NCI-H187 treated with DMSO at 0.1 percent for 48 hours (cell line): ENCODE data around the gene ASAP2.
A peak's percentile ranks its signal among the peaks of the same experiment; 100 is the strongest.

ENCODE experiments used
- DNase-seq: peaks from one replicate; lab custom pipeline; 2025; lab: John Stamatoyannopoulos, UW

The ASAP2 gene

DNA sequence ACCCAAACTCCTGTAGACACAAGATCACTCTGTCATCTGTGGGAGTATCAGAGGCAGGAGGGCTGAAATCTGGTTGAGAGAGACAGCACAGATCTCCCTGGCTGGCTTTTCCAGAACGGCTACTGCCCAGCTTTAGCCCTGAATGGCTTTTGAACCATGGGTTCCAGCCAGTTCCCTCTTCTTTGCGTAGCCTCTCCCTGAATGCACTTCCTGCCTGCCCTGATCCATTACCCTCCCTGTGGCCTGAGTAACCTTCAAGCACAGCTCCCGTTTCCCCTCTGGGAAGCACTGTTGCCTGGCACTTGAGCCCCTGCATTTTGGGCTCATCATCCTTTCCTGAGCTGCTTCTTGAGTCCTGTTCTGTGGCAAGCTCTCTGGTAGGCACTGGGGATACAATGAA is 68.8 kb downstream of the ASAP2 start:
- no peak for DNase-seq

DNA sequence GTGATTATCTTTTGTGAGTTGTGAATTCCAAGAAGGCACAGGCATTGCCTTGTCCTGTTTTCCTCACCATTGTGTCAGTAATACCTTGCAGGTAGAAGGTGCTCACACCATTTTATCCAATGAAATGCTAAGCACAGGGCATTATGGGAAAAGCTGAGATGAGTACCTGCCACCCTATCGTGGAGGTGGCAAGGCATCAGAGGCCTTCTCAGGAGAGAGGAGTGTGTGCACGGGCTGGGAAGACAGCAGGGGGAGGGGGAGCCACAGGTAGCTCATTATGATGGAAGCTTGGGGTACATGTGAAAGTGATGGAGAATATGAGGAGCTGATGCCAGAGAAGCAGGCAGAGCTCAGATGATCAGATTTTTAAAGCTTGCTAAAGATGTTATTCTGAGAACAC is 69.5 kb downstream of the ASAP2 start:
- DNase-seq = no peak

- DNase-seq = no peak
Measured at GRCh38 chr2:9276901-9277451, 70.4 kb downstream of the ASAP2 start.

GRCh38 chr2:9278439-9278838 is 71.8 kb downstream of the ASAP2 start:
- DNase-seq = no peak

DNA sequence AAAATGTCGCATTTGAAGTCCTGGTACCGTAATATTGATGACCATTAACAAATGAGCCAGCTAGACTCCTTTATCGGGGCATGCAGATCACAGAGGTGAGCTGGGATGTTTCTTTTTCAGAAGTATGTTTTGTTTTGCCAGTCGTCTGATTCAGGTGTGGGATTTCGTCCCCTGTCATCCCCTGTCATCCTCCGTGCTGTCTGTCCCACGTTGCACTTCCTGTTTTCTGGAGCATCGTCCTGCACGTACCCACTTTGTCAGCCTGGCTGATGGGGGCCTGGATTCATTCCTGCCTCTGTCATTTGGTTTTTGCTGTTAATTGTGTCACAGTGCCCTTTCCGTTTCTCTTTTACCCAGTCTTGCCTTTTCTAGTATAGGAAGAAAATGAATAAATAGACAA is 72.8 kb downstream of the ASAP2 start:
- DNase-seq = no peak

DNA sequence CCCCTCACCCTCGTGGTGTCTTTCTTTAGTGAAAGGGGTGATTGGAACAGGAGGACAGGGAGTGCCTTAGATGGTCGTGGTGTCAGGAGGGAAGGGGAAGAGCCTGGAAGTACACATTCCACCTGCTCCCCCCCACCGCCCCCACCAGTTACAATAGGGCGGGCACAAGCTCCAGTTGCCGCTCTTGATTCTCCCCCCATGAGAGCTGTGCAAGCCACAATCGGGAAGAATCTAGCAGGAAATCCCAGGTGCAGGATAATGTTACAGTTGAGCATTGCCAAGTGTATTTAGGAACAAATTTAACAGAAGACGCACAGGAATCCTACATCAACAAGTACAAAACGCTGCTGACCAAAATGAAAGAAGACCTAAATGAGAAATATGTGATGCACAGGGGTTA is 73.6 kb downstream of the ASAP2 start:
- DNase-seq = peak; percentile 84

- DNase-seq = no peak
Measured at GRCh38 chr2:9281145-9281544, 74.5 kb downstream of the ASAP2 start.

- DNase-seq = no peak
Measured at GRCh38 chr2:9282128-9283112, 75.8 kb downstream of the ASAP2 start.

GRCh38 chr2:9284521-9285297 is 78.1 kb downstream of the ASAP2 start:
- DNase-seq = no peak

DNA sequence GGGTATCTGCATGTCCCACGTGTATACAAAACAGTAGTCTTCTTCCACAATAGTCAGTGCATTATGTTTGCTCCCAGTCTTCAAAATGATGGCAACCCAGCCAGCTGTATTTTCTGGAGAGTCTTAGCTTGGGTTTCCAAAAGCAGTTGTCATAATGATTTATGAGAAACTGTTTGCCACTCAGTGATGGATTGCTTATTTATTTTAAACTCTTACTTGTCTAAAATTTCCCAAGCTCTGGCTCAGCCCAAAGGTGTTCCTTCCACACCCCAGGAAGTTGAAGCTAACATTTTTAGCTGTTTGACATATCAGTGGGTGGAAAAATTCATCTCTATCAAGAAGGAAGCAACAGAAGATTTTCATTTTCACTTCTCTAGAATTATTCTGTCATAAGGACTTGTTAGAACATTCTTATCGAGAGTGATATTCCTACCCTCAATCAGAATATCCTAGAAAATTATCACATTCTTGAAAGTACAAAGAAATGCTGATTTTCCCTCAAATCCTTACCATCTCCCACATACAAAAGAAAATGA is 78.8 kb downstream of the ASAP2 start:
- DNase-seq = no peak

DNA sequence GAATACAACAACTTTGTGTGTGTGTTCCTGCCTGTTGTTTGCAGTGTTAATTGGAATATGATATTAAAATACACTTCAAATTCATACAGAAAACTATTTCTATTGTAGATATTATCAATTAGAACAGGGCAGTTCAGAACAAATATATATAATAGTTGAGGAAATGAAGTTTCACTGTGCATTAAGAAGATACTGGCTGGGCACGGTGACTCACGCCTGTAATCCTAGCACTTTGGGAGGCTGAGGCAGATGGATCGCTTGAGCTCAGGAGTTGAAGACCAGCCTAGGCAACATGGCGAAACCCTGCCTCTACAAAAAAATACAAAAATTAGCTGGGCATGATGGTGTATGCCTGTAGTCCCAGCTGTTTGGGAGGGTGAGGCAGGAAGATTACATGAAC is 79.3 kb downstream of the ASAP2 start:
- DNase-seq = no peak

DNA sequence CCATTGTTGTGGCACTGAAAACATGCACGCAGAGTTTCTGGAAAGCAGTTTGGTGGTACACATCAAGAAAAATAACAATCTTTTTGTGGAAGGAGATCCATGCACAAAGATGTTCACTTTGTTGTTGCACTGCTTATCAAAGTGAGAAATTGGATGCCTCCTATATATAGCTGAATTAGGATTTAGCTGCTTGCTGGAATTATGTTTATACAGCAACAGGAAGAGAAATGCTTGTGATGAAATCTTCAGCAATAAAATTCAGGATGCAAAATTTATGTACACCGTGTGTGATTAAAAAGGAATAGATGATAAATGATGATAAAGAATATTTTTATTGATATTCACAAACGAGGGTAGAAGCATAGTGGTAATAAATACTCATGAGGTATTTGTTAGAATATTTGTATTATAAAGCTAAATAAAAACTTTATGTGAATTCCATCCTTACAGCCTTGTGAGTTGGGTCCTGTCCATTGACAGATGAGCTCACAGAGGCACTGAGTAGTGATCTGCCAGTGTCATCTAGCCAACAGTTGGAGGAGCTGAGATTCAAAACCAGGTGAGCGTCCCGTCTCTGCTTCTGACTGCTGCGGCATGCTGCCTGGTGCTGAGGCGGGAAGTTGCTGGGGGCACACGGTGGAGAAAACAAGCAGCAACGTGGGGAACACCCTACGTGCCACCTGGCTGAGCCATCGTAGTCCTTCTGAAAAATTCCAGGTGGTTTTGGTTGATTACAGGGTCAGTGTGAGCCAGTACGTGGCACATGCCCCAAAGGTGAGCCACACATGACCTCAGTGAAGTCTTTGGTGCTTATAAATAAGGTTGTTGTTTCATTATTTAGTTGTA is 80.2 kb downstream of the ASAP2 start:
- DNase-seq = no peak

- no peak for DNase-seq
Measured at GRCh38 chr2:9287400-9288045, 80.9 kb downstream of the ASAP2 start.

DNA sequence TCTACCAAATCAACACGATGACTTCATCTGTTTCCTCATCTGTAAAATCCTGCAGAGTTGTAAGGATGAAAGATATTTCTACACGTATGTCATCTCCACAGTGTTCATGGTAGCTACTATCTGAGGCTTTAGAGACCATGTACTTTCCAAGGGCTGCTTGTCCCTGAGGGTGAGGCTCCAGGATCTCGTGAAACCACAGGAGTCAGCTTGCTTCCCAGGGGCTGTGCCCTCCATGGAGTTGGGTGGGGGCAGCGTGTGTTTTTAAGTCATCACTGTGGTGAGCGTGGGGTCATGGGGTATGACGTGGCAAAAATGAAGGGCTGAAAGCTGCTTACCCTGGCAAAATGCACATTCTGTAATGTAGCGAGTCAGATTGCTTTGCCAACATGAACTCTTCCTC is 81.6 kb downstream of the ASAP2 start:
- DNase-seq = no peak

DNA sequence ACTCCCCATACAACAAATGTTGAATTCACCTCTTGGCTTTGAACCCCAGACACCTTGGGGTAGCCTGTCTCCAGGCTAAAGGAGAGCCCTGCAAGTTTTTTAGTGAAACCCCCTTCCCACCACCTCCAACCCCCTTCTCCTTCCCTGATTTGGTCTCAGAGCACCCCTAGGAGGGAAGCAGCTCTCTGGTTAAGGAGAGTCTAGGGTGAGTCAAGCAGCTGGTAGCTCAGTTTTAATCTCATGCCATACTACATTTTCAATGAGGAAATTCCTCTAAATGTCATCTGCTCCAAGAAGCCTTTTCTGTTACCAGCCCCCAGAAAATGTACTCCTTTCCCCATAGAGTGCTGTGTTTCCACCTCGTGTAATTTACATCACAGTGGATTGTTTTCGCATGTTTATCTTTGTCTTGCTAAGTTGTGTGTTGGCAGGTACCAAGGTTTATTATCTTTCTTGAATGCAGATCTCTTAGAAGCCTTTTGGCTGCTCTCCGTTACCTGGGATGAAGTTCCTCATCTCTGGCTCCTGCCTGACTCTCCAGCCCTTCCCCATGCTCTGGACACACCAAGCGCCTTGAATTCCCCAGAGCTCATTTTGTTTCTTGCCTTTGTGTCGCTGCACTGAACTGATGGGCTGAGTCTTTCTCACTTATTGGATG is 82.2 kb downstream of the ASAP2 start:
- DNase-seq = no peak

- no peak for DNase-seq
Measured at GRCh38 chr2:9291331-9291730, 84.7 kb downstream of the ASAP2 start.

- DNase-seq = no peak
Measured at GRCh38 chr2:9291866-9292265, 85.3 kb downstream of the ASAP2 start.

- no peak for DNase-seq
Measured at GRCh38 chr2:9292426-9292825, 85.8 kb downstream of the ASAP2 start.

GRCh38 chr2:9294764-9295163 is 88.2 kb downstream of the ASAP2 start:
- DNase-seq = no peak

GRCh38 chr2:9296559-9296958 is 89.9 kb downstream of the ASAP2 start:
- DNase-seq = no peak

DNA sequence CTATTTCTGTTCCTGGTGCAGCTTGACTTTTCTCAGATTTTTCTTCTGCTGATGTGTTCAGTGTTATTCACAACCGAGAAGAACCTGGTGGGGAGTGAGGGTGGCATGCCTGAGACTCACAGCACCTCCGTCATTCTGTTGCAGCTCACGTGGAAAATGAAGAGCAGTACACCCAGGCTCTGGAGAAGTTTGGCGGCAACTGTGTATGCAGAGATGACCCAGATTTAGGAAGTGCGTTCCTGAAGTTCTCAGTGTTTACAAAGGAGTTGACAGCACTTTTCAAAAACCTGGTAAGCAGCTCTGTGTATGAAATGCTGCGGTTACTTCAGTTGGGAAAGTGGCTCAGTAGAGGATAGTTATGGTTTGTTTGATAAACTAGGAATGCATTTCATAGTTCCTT is 90.5 kb downstream of the ASAP2 start:
- DNase-seq = no peak
